Calu3 (cell line): Measurements from ENCODE around the gene MED27. TPM values are rescaled to one million over a fixed set of nuclear protein-coding genes. Genes with fewer than 3 reads are reported as not detected.

ENCODE experiments used
- BruUV-seq: library from RNA; stranded (reverse); fragments of 400-500 nt; replicated peaks from 2 replicates; lab custom pipeline; 2021; lab: Mats Ljungman, UMichigan
- CTCF ChIA-PET: fragments of 300-600 bp; sonication (Branson Sonifier 250); formaldehyde crosslinking; loops from one replicate; lab custom pipeline; 2022; ENCODE audit warnings: antibody characterized with exemption; lab: Charles Lee
- DNase-seq: peaks from one replicate; pipeline ENCODE4 v3.0.0; 2022
- H3K27ac Mint-ChIP-seq: one replicate; pipeline ENCODE4 v1.8.0; 2022; ENCODE audit warnings: mixed read lengths; ENCODE audit not compliant: unreplicated experiment
- H3K27me3 Mint-ChIP-seq: one replicate; pipeline ENCODE4 v1.8.0; 2022; ENCODE audit warnings: mixed read lengths; ENCODE audit not compliant: unreplicated experiment
- H3K36me3 Mint-ChIP-seq: one replicate; pipeline ENCODE4 v1.8.0; 2022; ENCODE audit warnings: mild to moderate bottlenecking, moderate library complexity, mixed read lengths; ENCODE audit not compliant: insufficient read depth, unreplicated experiment
- H3K4me1 Mint-ChIP-seq: one replicate; pipeline ENCODE4 v1.8.0; 2022; ENCODE audit warnings: mild to moderate bottlenecking, low read depth, mixed read lengths; ENCODE audit not compliant: unreplicated experiment
- H3K4me3 Mint-ChIP-seq: one replicate; pipeline ENCODE4 v1.8.0; 2022; ENCODE audit warnings: mild to moderate bottlenecking, low read depth, moderate library complexity, mixed read lengths; ENCODE audit not compliant: unreplicated experiment
- H3K9me3 Mint-ChIP-seq: one replicate; pipeline ENCODE4 v1.8.0; 2022; ENCODE audit warnings: low read depth, mixed read lengths; ENCODE audit not compliant: unreplicated experiment
- CTCF ChIP-seq: fragments of 200-600 bp; IDR thresholded peaks from one replicate; pipeline ENCODE4 v1.8.0; 2022; ENCODE audit warnings: antibody characterized with exemption; ENCODE audit not compliant: unreplicated experiment
- intact Hi-C: fragments of 100-400 bp; cut with micrococcal nuclease; formaldehyde crosslinking; loops from one replicate; pipeline ENCODE4 v1.10.0; 2022; ENCODE audit not compliant: unreplicated experiment
- total RNA-seq: library from RNA; stranded (reverse); gene quantifications from 2 replicates; pipeline ENCODE4 v1.2.3, GENCODE V29; 2022

Gene MED27
- total RNA-seq, 1 experiment from 2014 or later = 19.3 TPM

GRCh38 chr9:131879181-131879910 is 200.3 kb downstream of the MED27 start:
- H3K27ac Mint-ChIP-seq = no peak overlapping the region
- no peak for TF ChIP-seq CTCF
- no peaks in the 10 kb centered on the region for H3K4me1 Mint-ChIP-seq
- CTCF ChIA-PET = no interaction called here
- no peaks in the 10 kb centered on the region for H3K36me3 Mint-ChIP-seq
- no peak for DNase-seq
- BruUV-seq = no TSS peak
- no peak overlapping the region for H3K4me3 Mint-ChIP-seq
- H3K9me3 Mint-ChIP-seq = no peaks in the 10 kb centered on the region
- H3K27me3 Mint-ChIP-seq = no peaks in the 10 kb centered on the region
- intact Hi-C loops = no loop called here

GRCh38 chr9:131876486-131876885 is 203.2 kb downstream of the MED27 start:
- Mint-ChIP-seq H3K36me3 (no peaks in the 10 kb centered on the region), H3K27me3 (no peaks in the 10 kb centered on the region), H3K4me3 (no peak overlapping the region), H3K27ac (no peak overlapping the region), H3K4me1 (no peaks in the 10 kb centered on the region), H3K9me3 (no peaks in the 10 kb centered on the region)
- BruUV-seq = no TSS peak
- TF ChIP-seq CTCF = no peak
- no peak for DNase-seq
- intact Hi-C loops = no loop called here
- CTCF ChIA-PET = no interaction called here

- no peaks in the 10 kb centered on the region for H3K4me1 Mint-ChIP-seq
- no peaks in the 10 kb centered on the region for H3K36me3 Mint-ChIP-seq
- CTCF ChIA-PET = no interaction called here
- intact Hi-C loops = no loop called here
- no TSS peak for BruUV-seq
- H3K9me3 Mint-ChIP-seq = no peaks in the 10 kb centered on the region
- H3K4me3 Mint-ChIP-seq = no peak overlapping the region
- no peak for DNase-seq
- H3K27ac Mint-ChIP-seq = no peak overlapping the region
- no peak for TF ChIP-seq CTCF
- no peaks in the 10 kb centered on the region for H3K27me3 Mint-ChIP-seq
Observed at GRCh38 chr9:131875828-131876485, 203.7 kb downstream of the MED27 start.

GRCh38 chr9:131874916-131875670 is 204.6 kb downstream of the MED27 start:
- CTCF ChIA-PET = interaction anchor here (0.5 kb wide), 1 partner anchor 115 kb away, joined by 3 read pairs; no protein-coding TSS in a partner anchor
- Mint-ChIP-seq H3K4me3 (no peak overlapping the region), H3K4me1 (no peaks in the 10 kb centered on the region), H3K27me3 (no peaks in the 10 kb centered on the region), H3K9me3 (no peaks in the 10 kb centered on the region), H3K36me3 (no peaks in the 10 kb centered on the region), H3K27ac (no peak overlapping the region)
- no peak for DNase-seq
- TF ChIP-seq CTCF = no peak
- BruUV-seq = no TSS peak
- intact Hi-C loops = no loop called here
